GM20000 (cell line): ENCODE results near the gene CTNNA2.

Experiments
- DNase-seq: peaks from one replicate; pipeline ENCODE4 v3.0.0; 2012; ENCODE audit warnings: low spot score
- CTCF ChIP-seq: IDR thresholded peaks from 2 replicates; pipeline ENCODE4 v1.5.1; 2012; ENCODE audit warnings: mild to moderate bottlenecking, control low read depth; ENCODE audit errors: extremely low read depth, missing control alignments

Gene CTNNA2

GRCh38 chr2:80326214-80326613 is 813.4 kb downstream of the CTNNA2 start:
- TF ChIP-seq CTCF, result no peak
- DNase-seq, result no peak

- no peak for DNase-seq
Measured at GRCh38 chr2:80326861-80327260, 814.0 kb downstream of the CTNNA2 start.

GRCh38 chr2:80328159-80328571 is 815.3 kb downstream of the CTNNA2 start:
- no peak for TF ChIP-seq CTCF
- DNase-seq, result no peak

More at GRCh38 chr2:80326861-80327260, 814.0 kb downstream of the CTNNA2 start:
- no peak for TF ChIP-seq CTCF

GRCh38 chr2:80329491-80329890 is 816.6 kb downstream of the CTNNA2 start:
- no peak for TF ChIP-seq CTCF
- no peak for DNase-seq

- TF ChIP-seq CTCF, result no peak
- no peak for DNase-seq
Measured at GRCh38 chr2:80330527-80331450, 817.9 kb downstream of the CTNNA2 start.

GRCh38 chr2:80333886-80334285 is 821.0 kb downstream of the CTNNA2 start:
- no peak for DNase-seq
- no peak for TF ChIP-seq CTCF

GRCh38 chr2:80335411-80335810 is 822.6 kb downstream of the CTNNA2 start:
- TF ChIP-seq CTCF, result no peak

More at GRCh38 chr2:80335411-80335810, 822.6 kb downstream of the CTNNA2 start:
- no peak for DNase-seq
